K562 (cell line): Measurements from ENCODE around the gene CCDC158. TPM values are rescaled to one million over a fixed set of nuclear protein-coding genes. Genes with fewer than 3 reads are reported as not detected.

Experiments used
- ATAC-seq: fragments of 200-7000 bp; cut with Tn5 transposase; 3 replicates; pipeline ENCODE4 v1.9.1; 2020; ENCODE audit warnings: moderate library complexity
- BruUV-seq: library from RNA; stranded (reverse); fragments of 400-500 nt; replicated peaks from 2 replicates; lab custom pipeline; 2021; lab: Mats Ljungman, UMichigan
- CTCF ChIA-PET: fragments of 300-600 bp; formaldehyde crosslinking; extraction: SDS; loops from one replicate; lab custom pipeline; 2021; ENCODE audit warnings: low intra/inter-chr PET ratio; lab: Yijun Ruan, JAX
- POLR2A ChIA-PET: fragments of 300-600, 350-650 bp; sonication (Branson Sonifier 250); formaldehyde crosslinking; extraction: SDS; loops from one replicate; lab custom pipeline; 2021; ENCODE audit warnings: antibody characterized with exemption, inconsistent platforms; lab: Yijun Ruan, JAX
- DNase-seq, 4 experiments: peaks; one replicate each; pipeline versions ENCODE4 v3.0.0 to v3.0.0-alpha.2; 2011 to 2018; ENCODE audit warnings: low spot score in 3 of 4, mixed read lengths in 3 of 4; ENCODE audit errors: extremely low read depth in 1 of 4
- FAIRE-seq: peaks from 2 replicates; lab custom pipeline; 2011; peaks lifted over from hg19 to GRCh38; lab: Jason Lieb, UNC
- H2AFZ ChIP-seq: 2 replicates; pipeline ENCODE4 v1.6.0; 2011; ENCODE audit warnings: low read depth, low read length, control low read depth, inconsistent platforms
- H3K27ac ChIP-seq: fragments of 200-600 bp; 3 replicates; pipeline ENCODE4 v1.8.0; 2011; ENCODE audit warnings: low read depth, mild to moderate bottlenecking, control low read depth, inconsistent platforms, low read length, moderate library complexity, mixed read lengths; ENCODE audit errors: extremely low read depth
- H3K27me3 ChIP-seq, 2 experiments: fragments of 300-600 bp in 1 of 2; 2 replicates in 1 of 2; 3 replicates in 1 of 2; pipeline versions ENCODE4 v1.6.0 to v1.8.0; 2011; ENCODE audit warnings: inconsistent platforms in 2 of 2, low read length in 2 of 2, mild to moderate bottlenecking in 1 of 2, mixed read lengths in 1 of 2, moderate library complexity in 1 of 2; ENCODE audit not compliant: control insufficient read depth in 2 of 2, insufficient read depth in 2 of 2
- H3K36me3 ChIP-seq: fragments of 300-600 bp; 3 replicates; pipeline ENCODE4 v1.8.0; 2011; ENCODE audit warnings: mild to moderate bottlenecking, low read length, inconsistent platforms; ENCODE audit not compliant: control insufficient read depth, insufficient read depth
- H3K4me1 ChIP-seq, 2 experiments: fragments of 200-600 bp in 1 of 2; replicated peaks in 1 of 2; 2 replicates in 1 of 2; 3 replicates in 1 of 2; pipeline versions ENCODE4 v1.5.1 to v1.8.0; 2011; ENCODE audit warnings: inconsistent platforms in 2 of 2, low read length in 2 of 2, mild to moderate bottlenecking in 1 of 2, mixed read lengths in 1 of 2, moderate library complexity in 1 of 2; ENCODE audit not compliant: control insufficient read depth in 2 of 2, insufficient read depth in 2 of 2
- H3K4me2 ChIP-seq: 2 replicates; pipeline ENCODE4 v1.6.1; 2011; ENCODE audit warnings: low read length, control low read depth, inconsistent platforms, mixed read lengths; ENCODE audit not compliant: insufficient read depth
- H3K4me3 ChIP-seq: fragments of 200-600 bp; sonication (generic), shearing (Covaris generic); 2 replicates; pipeline ENCODE4 v1.5.1; 2016; ENCODE audit warnings: control low read depth, inconsistent platforms
- H3K79me2 ChIP-seq: fragments of 200-600 bp; 3 replicates; pipeline ENCODE4 v1.8.0; 2011; ENCODE audit warnings: low read length, inconsistent platforms; ENCODE audit not compliant: control insufficient read depth, insufficient read depth
- H3K9ac ChIP-seq, 2 experiments: 2 replicates each; pipeline versions ENCODE4 v1.6.0 to v1.6.1; 2011; ENCODE audit warnings: low read depth in 2 of 2, low read length in 2 of 2, control low read depth in 1 of 2, inconsistent platforms in 1 of 2, mild to moderate bottlenecking in 1 of 2, mixed read lengths in 1 of 2; ENCODE audit not compliant: insufficient read depth in 1 of 2
- H3K9me1 ChIP-seq: one replicate; pipeline ENCODE4 v1.6.0; 2011; ENCODE audit warnings: inconsistent platforms, mild to moderate bottlenecking, low read length, moderate library complexity; ENCODE audit not compliant: control insufficient read depth, insufficient read depth
- H3K9me3 ChIP-seq: replicated peaks from 2 replicates; pipeline ENCODE4 v1.5.1; 2011; ENCODE audit warnings: low read depth, low read length, inconsistent platforms; ENCODE audit not compliant: control insufficient read depth, insufficient read depth
- H4K20me1 ChIP-seq: replicated peaks from 2 replicates; pipeline ENCODE4 v1.6.1; 2011; ENCODE audit warnings: low read length, inconsistent platforms, mixed read lengths; ENCODE audit not compliant: control insufficient read depth, insufficient read depth
- BACH1 ChIP-seq: fragments of 200-800 bp; sonication (Bioruptor generic); IDR thresholded peaks from 2 replicates; pipeline ENCODE4 v1.6.1; 2016; ENCODE audit warnings: missing genetic modification characterization, missing compliant biosample characterization
- CREBBP ChIP-seq: IDR thresholded peaks from one replicate; pipeline ENCODE4 v1.6.1; 2012; ENCODE audit warnings: low read depth, mild to moderate bottlenecking, control low read depth, inconsistent platforms, low read length
- DNMT1 ChIP-seq: fragments of 450-650 bp; IDR thresholded peaks from 2 replicates; pipeline ENCODE4 v1.6.1; 2016; ENCODE audit warnings: antibody characterized with exemption, mild to moderate bottlenecking
- KDM4B ChIP-seq, 2 experiments: fragments of 450-650 bp in 1 of 2; sonication (generic) in 1 of 2; IDR thresholded peaks; 2 replicates each; pipeline ENCODE4 v1.6.1; 2016 to 2017; ENCODE audit warnings: borderline replicate concordance in 2 of 2, antibody characterized with exemption in 1 of 2, low read depth in 1 of 2, mild to moderate bottlenecking in 1 of 2
- KHSRP ChIP-seq: fragments of 450-650 bp; IDR thresholded peaks from 2 replicates; pipeline ENCODE4 v1.6.1; 2017
- NFXL1 ChIP-seq: fragments of 450-650 bp; formaldehyde crosslinking; IDR thresholded peaks from 2 replicates; pipeline ENCODE4 v1.4.0; 2021; ENCODE audit warnings: mild to moderate bottlenecking
- PCBP2 ChIP-seq: fragments of 200-400 bp; formaldehyde crosslinking; IDR thresholded peaks from 2 replicates; pipeline ENCODE4 v1.6.1; 2018; ENCODE audit warnings: low read length, low read depth, mild to moderate bottlenecking, moderate library complexity; ENCODE audit not compliant: poor library complexity, severe bottlenecking
- ZNF274 ChIP-seq: IDR thresholded peaks from 2 replicates; pipeline ENCODE4 v1.6.1; 2011; ENCODE audit warnings: low read depth, mild to moderate bottlenecking, low read length, moderate library complexity, borderline replicate concordance
- ZNF282 ChIP-seq: sonication (generic); formaldehyde crosslinking; IDR thresholded peaks from 2 replicates; pipeline ENCODE4 v1.8.1; 2023; ENCODE audit warnings: missing genetic modification reagents
- ZNF77 ChIP-seq: fragments of 250-450 bp; sonication (Bioruptor Pico); IDR thresholded peaks from 2 replicates; pipeline ENCODE4 v1.5.0; 2020
- ZSCAN32 ChIP-seq: fragments of 450-650 bp; formaldehyde crosslinking; IDR thresholded peaks from 2 replicates; pipeline ENCODE4 v1.4.0; 2020; ENCODE audit warnings: mild to moderate bottlenecking, moderate library complexity
- WGBS: fragments of 100-300 bp; shearing (Covaris generic); methylation state at CpG from one replicate; pipeline ENCODE4 v1.1.6; 2016; ENCODE audit warnings: low coverage, mixed read lengths; ENCODE audit not compliant: insufficient coverage; ENCODE audit errors: missing lambda C conversion rate; 5-methylcytosine and 5-hydroxymethylcytosine counted together
- in situ Hi-C: fragments of 300-500 bp; cut with MboI; formaldehyde crosslinking; loops from 4 replicates; pipeline ENCODE4 v1.15.0; 2018; ENCODE audit warnings: inconsistent platforms, mixed read lengths
- intact Hi-C: fragments of 100-400 bp; cut with micrococcal nuclease; formaldehyde crosslinking; loops from 2 replicates; pipeline ENCODE4 v1.14.2; 2022
- polyA plus RNA-seq, 8 experiments: library from polyadenylated mRNA; depleted of rRNA in 4 of 8; stranded (reverse) in 5 of 8; unstranded in 3 of 8; fragments of >200 nt; fragmentation: Nextera tagmentation in 2 of 8; fragmentation: Illumina TruSeq in 1 of 8; extraction: Ambion mirVana in 2 of 8; extraction: Trizol in 1 of 8; gene quantifications; 2 replicates each; pipeline versions ENCODE4 v1.2.1 to v1.2.3, GENCODE V29; 2011 to 2014; ENCODE audit warnings: inconsistent platforms in 1 of 8, missing spikeins in 1 of 8
- total RNA-seq, 7 experiments: library from RNA; depleted of rRNA in 6 of 7; stranded (reverse); fragments of >200 nt in 6 of 7; fragmentation: Illumina TruSeq in 2 of 7; extraction: Trizol in 2 of 7; gene quantifications; 2 replicates each; pipeline versions ENCODE4 v1.2.1 to v1.2.3, GENCODE V29; 2011 to 2021; ENCODE audit warnings: low replicate concordance in 1 of 7
- TF ChIP-seq, protein P1 (sequence below), 2 experiments: IDR thresholded peaks; 2 replicates each; pipeline ENCODE4 v1.6.1; 2012; ENCODE audit warnings: improper control_type of control experiment in 2 of 2, low read depth in 2 of 2, low read length in 2 of 2, borderline replicate concordance in 1 of 2

The CCDC158 gene
- total and polyA plus RNA-seq, 9 of the 15 experiments (the other 6 are each of a cell fraction or from before 2014, with no cell fraction given) = not detected

DNA sequence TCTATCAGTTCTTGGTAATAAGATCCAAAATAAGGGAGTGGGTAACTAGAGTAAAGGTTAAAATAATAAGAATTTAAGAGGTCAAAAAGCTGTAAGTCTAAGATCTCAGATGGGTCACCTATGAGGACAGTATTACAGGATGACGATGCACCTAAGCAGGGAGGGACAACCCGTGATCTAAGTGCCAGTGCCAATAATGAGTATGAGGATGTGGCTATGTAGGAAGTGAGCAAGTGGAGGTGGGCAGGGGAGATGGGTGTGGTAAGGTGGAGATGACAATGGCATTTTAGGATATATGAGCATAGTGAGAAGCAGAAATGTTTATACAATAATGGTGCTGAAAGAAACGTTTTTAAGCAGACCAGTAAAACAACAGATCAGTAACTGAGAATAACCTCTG lies 19.3 kb downstream of the CCDC158 start:
- 0% methylated on average over 3 of the region's 3 CpGs for WGBS
- in situ Hi-C loops (no loop called here), intact Hi-C loops (no loop called here)
- CTCF ChIA-PET = no interaction called here
- Histone ChIP-seq H3K4me3 (no peak overlapping the region), H2AFZ (no peak overlapping the region)
- no peak for ATAC-seq
- TF ChIP-seq ZNF282 (CRISPR knock-in tag) (no peak), DNMT1 (no peak), ZSCAN32 (CRISPR knock-in tag) (no peak), BACH1 (no peak), ZNF77 (CRISPR knock-in tag) (no peak), KDM4B (IDR thresholded peaks at IDR 0.05; ENCODE audit: borderline replicate concordance in 2 of 2, low read depth in 1 of 2) (no peak), CREBBP (no peak), ZNF274 (no peak), PCBP2 (no peak), NFXL1 (CRISPR knock-in tag) (no peak), KHSRP (no peak)
- TF ChIP-seq, protein P1, sequence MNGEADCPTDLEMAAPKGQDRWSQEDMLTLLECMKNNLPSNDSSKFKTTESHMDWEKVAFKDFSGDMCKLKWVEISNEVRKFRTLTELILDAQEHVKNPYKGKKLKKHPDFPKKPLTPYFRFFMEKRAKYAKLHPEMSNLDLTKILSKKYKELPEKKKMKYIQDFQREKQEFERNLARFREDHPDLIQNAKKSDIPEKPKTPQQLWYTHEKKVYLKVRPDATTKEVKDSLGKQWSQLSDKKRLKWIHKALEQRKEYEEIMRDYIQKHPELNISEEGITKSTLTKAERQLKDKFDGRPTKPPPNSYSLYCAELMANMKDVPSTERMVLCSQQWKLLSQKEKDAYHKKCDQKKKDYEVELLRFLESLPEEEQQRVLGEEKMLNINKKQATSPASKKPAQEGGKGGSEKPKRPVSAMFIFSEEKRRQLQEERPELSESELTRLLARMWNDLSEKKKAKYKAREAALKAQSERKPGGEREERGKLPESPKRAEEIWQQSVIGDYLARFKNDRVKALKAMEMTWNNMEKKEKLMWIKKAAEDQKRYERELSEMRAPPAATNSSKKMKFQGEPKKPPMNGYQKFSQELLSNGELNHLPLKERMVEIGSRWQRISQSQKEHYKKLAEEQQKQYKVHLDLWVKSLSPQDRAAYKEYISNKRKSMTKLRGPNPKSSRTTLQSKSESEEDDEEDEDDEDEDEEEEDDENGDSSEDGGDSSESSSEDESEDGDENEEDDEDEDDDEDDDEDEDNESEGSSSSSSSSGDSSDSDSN (IDR thresholded peaks at IDR 0.05; ENCODE audit: borderline replicate concordance in 1 of 2, low read depth in 2 of 2, low read length in 2 of 2) = no peak
- TF ChIP-seq, all 486 proteins: peak for 0
- H3K9me3 ChIP-seq = no peaks in the 10 kb centered on the region
- no peaks in the 10 kb centered on the region; a peak in 1 of 5 replicates for H3K4me1 ChIP-seq
- DNase-seq (no peak), FAIRE-seq (no peak)
- no peak overlapping the region for H3K27ac ChIP-seq
- no peaks in the 10 kb centered on the region for H3K79me2 ChIP-seq
- H3K27me3 ChIP-seq = peaks cover 4 to 8% of the 10 kb centered on the region in 2 experiments; a peak in 2 of 5 replicates
- H3K4me2 ChIP-seq = no peak overlapping the region
- H3K9ac ChIP-seq = no peak overlapping the region
- H4K20me1 ChIP-seq = no peaks in the 10 kb centered on the region
- no TSS peak for BruUV-seq
- POLR2A ChIA-PET = no interaction called here
- no peaks in the 10 kb centered on the region for H3K9me1 ChIP-seq
- H3K36me3 ChIP-seq = no peaks in the 10 kb centered on the region
